HCT116 (cell line): ENCODE measurements around the gene ERI2. TPM values are rescaled to one million over a fixed set of nuclear protein-coding genes. Genes with fewer than 3 reads are reported as not detected.
A peak's percentile ranks its signal among the peaks of the same experiment; 100 is the strongest.

Experiments
- ATAC-seq: fragments of 200-7000 bp; cut with Tn5 transposase; 2 replicates; pipeline ENCODE4 v1.9.1; 2020; ENCODE audit warnings: mild to moderate bottlenecking, moderate library complexity
- BruUV-seq: library from RNA; stranded (reverse); fragments of 400-500 nt; replicated peaks from 2 replicates; lab custom pipeline; 2021; lab: Mats Ljungman, UMichigan
- CTCF ChIA-PET: fragments of 300-600 bp; sonication (Branson Sonifier 250); formaldehyde crosslinking; loops from one replicate; lab custom pipeline; 2021; ENCODE audit warnings: antibody characterized with exemption; lab: Charles Lee
- POLR2A ChIA-PET: fragments of 300-600, 350-600 bp; sonication (Branson Sonifier 250); formaldehyde crosslinking; loops from one replicate; lab custom pipeline; 2021; ENCODE audit warnings: antibody characterized with exemption; lab: Charles Lee
- RAD21 ChIA-PET, 2 experiments: fragments of 300-600 bp; sonication (Branson Sonifier 250); formaldehyde crosslinking; loops; one replicate each; lab custom pipeline; 2023; ENCODE audit warnings: low total read pairs in 2 of 2; ENCODE audit not compliant: uncharacterized antibody in 2 of 2, unreplicated experiment in 2 of 2, low non-redundant PET in 1 of 2; lab: Charles Lee
- DNase-seq: peaks from one replicate; pipeline ENCODE4 v3.0.0-alpha.2; 2010; ENCODE audit warnings: low read depth, low spot score
- H2AFZ ChIP-seq: fragments of 200-600 bp; shearing (Covaris generic), sonication (generic); 2 replicates; pipeline ENCODE4 v1.6.1; 2017; ENCODE audit warnings: low read depth, mixed run types, mixed read lengths, antibody characterized with exemption, low read length; ENCODE audit not compliant: poor library complexity, severe bottlenecking
- H3K27ac ChIP-seq: 2 replicates; pipeline ENCODE4 v1.5.1; 2012; ENCODE audit warnings: low read depth, low read length
- H3K27me3 ChIP-seq: fragments of 200-600 bp; sonication (generic); 2 replicates; pipeline ENCODE4 v1.6.1; 2016; ENCODE audit warnings: mixed run types, low read length, mixed read lengths; ENCODE audit not compliant: insufficient read depth
- H3K36me3 ChIP-seq, 2 experiments: fragments of 200-500 bp in 1 of 2; fragments of 200-600 bp in 1 of 2; sonication (Bioruptor generic) in 1 of 2; sonication (generic) in 1 of 2; 2 replicates each; pipeline versions ENCODE4 v1.5.1 to v1.6.1; 2014 to 2016; ENCODE audit warnings: low read length in 2 of 2, inconsistent platforms in 1 of 2, mixed read lengths in 1 of 2, mixed run types in 1 of 2; ENCODE audit not compliant: insufficient read depth in 2 of 2, control insufficient read depth in 1 of 2
- H3K4me1 ChIP-seq, 2 experiments: fragments of 200-600 bp in 1 of 2; sonication (generic) in 1 of 2; 2 replicates each; pipeline versions ENCODE4 v1.5.1 to v1.6.1; 2012 to 2017; ENCODE audit warnings: low read length in 2 of 2, inconsistent platforms in 1 of 2, mild to moderate bottlenecking in 1 of 2, mixed read lengths in 1 of 2, mixed run types in 1 of 2, moderate library complexity in 1 of 2; ENCODE audit not compliant: insufficient read depth in 2 of 2, control insufficient read depth in 1 of 2
- H3K4me2 ChIP-seq: fragments of 200-600 bp; sonication (generic); 2 replicates; pipeline ENCODE4 v1.6.1; 2017; ENCODE audit warnings: mixed run types, low read length, mixed read lengths
- H3K4me3 ChIP-seq, 2 experiments: fragments of 200-600 bp in 1 of 2; sonication (generic) in 1 of 2; replicated peaks in 1 of 2; 2 replicates each; pipeline ENCODE4 v1.5.1; 2011 to 2016; ENCODE audit warnings: low read length in 2 of 2, control low read depth in 1 of 2, low read depth in 1 of 2, mild to moderate bottlenecking in 1 of 2, mixed read lengths in 1 of 2, mixed run types in 1 of 2
- H3K79me2 ChIP-seq: fragments of 200-600 bp; sonication (generic); 2 replicates; pipeline ENCODE4 v1.6.1; 2017; ENCODE audit warnings: mild to moderate bottlenecking, mixed run types, low read length, moderate library complexity, mixed read lengths; ENCODE audit not compliant: insufficient read depth
- H3K9ac ChIP-seq: fragments of 200-600 bp; sonication (generic); 2 replicates; pipeline ENCODE4 v1.6.1; 2016; ENCODE audit warnings: low read length, mixed read lengths
- H3K9me2 ChIP-seq: fragments of 200-600 bp; sonication (generic), shearing (Covaris generic); 2 replicates; pipeline ENCODE4 v1.6.1; 2017; ENCODE audit warnings: mixed run types, mild to moderate bottlenecking, moderate library complexity; ENCODE audit not compliant: insufficient read depth
- H3K9me3 ChIP-seq, 2 experiments: fragments of 200-500 bp in 1 of 2; fragments of 200-600 bp in 1 of 2; sonication (Bioruptor generic) in 1 of 2; sonication (generic) in 1 of 2; 2 replicates each; pipeline ENCODE4 v1.6.1; 2014 to 2017; ENCODE audit warnings: low read length in 2 of 2, mixed read lengths in 2 of 2, inconsistent platforms in 1 of 2, low read depth in 1 of 2, mild to moderate bottlenecking in 1 of 2, mixed run types in 1 of 2, moderate library complexity in 1 of 2; ENCODE audit not compliant: control insufficient read depth in 1 of 2, insufficient read depth in 1 of 2
- H4K20me1 ChIP-seq: fragments of 200-600 bp; sonication (generic), shearing (Covaris generic); 2 replicates; pipeline ENCODE4 v1.6.1; 2017; ENCODE audit warnings: mixed run types, mild to moderate bottlenecking, moderate library complexity; ENCODE audit not compliant: insufficient read depth
- CBX3 ChIP-seq: IDR thresholded peaks from 2 replicates; pipeline ENCODE4 v1.6.1; 2012; ENCODE audit warnings: low read depth
- EZH2phosphoT487 ChIP-seq: fragments of 200-600 bp; IDR thresholded peaks from 2 replicates; pipeline ENCODE4 v1.6.1; 2018; ENCODE audit warnings: antibody characterized with exemption, borderline replicate concordance
- FOSL1 ChIP-seq: IDR thresholded peaks from 2 replicates; pipeline ENCODE4 v1.6.1; 2012; ENCODE audit warnings: low read depth
- POLR2A ChIP-seq: IDR thresholded peaks from 2 replicates; pipeline ENCODE4 v1.7.0; 2011; ENCODE audit warnings: borderline replicate concordance; ENCODE audit not compliant: insufficient read depth, insufficient read length; ENCODE audit errors: extremely low read depth
- RAD21 ChIP-seq: IDR thresholded peaks from 2 replicates; pipeline ENCODE4 v1.6.1; 2012; ENCODE audit warnings: low read depth, mild to moderate bottlenecking
- SIN3A ChIP-seq: IDR thresholded peaks from 2 replicates; pipeline ENCODE4 v1.6.1; 2012; ENCODE audit warnings: low read depth
- TCF7L2 ChIP-seq: IDR thresholded peaks from 2 replicates; pipeline ENCODE4 v1.7.0; 2011; ENCODE audit warnings: borderline replicate concordance, inconsistent platforms; ENCODE audit not compliant: insufficient read depth, insufficient read length; ENCODE audit errors: extremely low read depth
- YY1 ChIP-seq: IDR thresholded peaks from 2 replicates; pipeline ENCODE4 v1.6.1; 2011; ENCODE audit warnings: low read length, low read depth, moderate library complexity, mild to moderate bottlenecking; ENCODE audit not compliant: insufficient replicate concordance; ENCODE audit errors: extremely low read depth
- ZFX ChIP-seq: fragments of 450-650 bp; IDR thresholded peaks from 2 replicates; pipeline ENCODE4 v1.6.1; 2017
- intact Hi-C: fragments of 100-400 bp; cut with micrococcal nuclease; formaldehyde crosslinking; loops from 2 replicates; pipeline ENCODE4 v1.10.0; 2022
- total RNA-seq: library from RNA; stranded (reverse); gene quantifications from one replicate; pipeline ENCODE4 v1.2.1, GENCODE V29; 2021; ENCODE audit not compliant: unreplicated experiment
- TF ChIP-seq, protein P1 (sequence below): IDR thresholded peaks from 2 replicates; pipeline ENCODE4 v1.6.1; 2012
- TF ChIP-seq, protein P2 (sequence below), 3 experiments: fragments of 200-600 bp in 1 of 3; sonication (generic) in 1 of 3; IDR thresholded peaks in 2 of 3; conservative IDR thresholded peaks in 1 of 3; 2 replicates each; pipeline ENCODE4 v1.5.1; 2012 to 2017; ENCODE audit warnings: low read depth in 2 of 3, low read length in 2 of 3, antibody characterized with exemption in 1 of 3, borderline replicate concordance in 1 of 3, control low read depth in 1 of 3, mild to moderate bottlenecking in 1 of 3, mixed read lengths in 1 of 3, mixed run types in 1 of 3, moderate library complexity in 1 of 3; ENCODE audit not compliant: insufficient read depth in 1 of 3

ERI2 gene
- total RNA-seq, 1 experiment from 2014 or later: 42.1 TPM

DNA sequence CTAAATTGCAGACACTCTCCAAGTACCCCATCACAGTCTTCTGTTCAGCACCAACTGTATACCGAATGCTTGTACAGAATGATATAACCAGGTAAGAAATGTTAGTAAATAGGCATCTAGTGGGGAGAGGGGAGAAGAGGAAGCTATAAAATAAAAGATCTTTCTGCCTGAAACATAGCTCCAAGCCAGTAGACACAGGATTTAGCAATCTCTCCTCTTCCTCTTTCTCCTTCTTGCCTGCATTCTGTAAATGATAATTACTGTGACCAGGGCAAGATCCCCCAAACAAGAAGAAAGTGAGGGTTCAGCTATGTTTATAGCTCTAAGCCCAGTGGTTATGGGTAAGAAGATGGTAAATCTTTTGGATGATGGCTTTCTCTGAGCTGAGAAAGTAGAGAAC lies 24.6 kb downstream of the ERI2 start:
- Histone ChIP-seq H3K27me3 (no peaks in the 10 kb centered on the region), H3K9me2 (no peaks in the 10 kb centered on the region), H3K79me2 (no peaks in the 10 kb centered on the region), H3K4me3 (no peak overlapping the region), H4K20me1 (no peaks in the 10 kb centered on the region), H3K27ac (no peak overlapping the region), H2AFZ (no peak overlapping the region), H3K4me1 (no peaks in the 10 kb centered on the region), H3K9me3 (no peaks in the 10 kb centered on the region), H3K9ac (no peak overlapping the region), H3K4me2 (no peak overlapping the region), H3K36me3 (no peaks in the 10 kb centered on the region)
- TF ChIP-seq ZFX (no peak), YY1 (no peak), SIN3A (no peak), TCF7L2 (no peak), EZH2phosphoT487 (no peak), FOSL1 (no peak)
- TF ChIP-seq, protein P1, sequence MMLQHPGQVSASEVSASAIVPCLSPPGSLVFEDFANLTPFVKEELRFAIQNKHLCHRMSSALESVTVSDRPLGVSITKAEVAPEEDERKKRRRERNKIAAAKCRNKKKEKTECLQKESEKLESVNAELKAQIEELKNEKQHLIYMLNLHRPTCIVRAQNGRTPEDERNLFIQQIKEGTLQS: no peak
- no TSS peak for BruUV-seq
- intact Hi-C loops: no loop called here
- DNase-seq (no peak), ATAC-seq (no peak)
- ChIA-PET CTCF (no interaction called here), POLR2A (no interaction called here), RAD21 (no interaction called here)

DNA sequence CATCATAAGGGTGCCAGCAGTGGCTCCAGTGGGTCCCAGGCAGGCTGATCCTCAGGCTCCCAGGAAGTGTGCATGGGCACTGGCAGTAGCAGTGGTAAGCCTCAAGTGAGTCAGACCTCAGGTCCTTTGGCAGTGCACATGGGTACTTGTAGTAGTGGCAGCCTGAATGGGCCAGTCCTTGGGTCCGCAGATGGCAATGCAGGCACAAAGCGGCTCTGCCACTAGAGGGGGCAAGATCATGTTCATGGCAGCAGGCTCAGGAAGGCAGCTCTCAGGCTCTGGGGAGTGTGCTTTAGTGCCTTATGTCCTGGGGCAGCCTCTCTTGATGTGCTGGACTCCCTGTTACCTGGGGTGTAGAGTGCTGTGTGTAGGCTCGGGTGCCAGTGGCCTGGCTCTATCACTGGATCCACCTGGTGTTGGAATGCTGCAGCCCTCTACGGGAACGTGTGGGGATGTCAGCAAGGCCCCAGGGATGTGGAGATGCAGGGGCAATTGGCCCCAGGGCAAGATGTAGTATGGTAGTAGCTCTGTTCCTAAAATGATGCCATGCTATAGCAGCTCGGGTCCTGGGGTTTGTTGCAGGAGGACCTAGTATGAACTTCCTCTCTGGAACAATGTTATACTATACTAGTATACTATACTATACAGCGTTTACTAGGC lies 31.4 kb downstream of the ERI2 start:
- POLR2A ChIA-PET: no interaction called here
- no TSS peak for BruUV-seq
- intact Hi-C loops: no loop called here
- peaks cover 0 to 5% of the 10 kb centered on the region in 2 experiments; a peak in 1 of 4 replicates for H3K4me1 ChIP-seq
- H3K9me2 ChIP-seq: no peaks in the 10 kb centered on the region
- H3K36me3 ChIP-seq: no peaks in the 10 kb centered on the region
- H3K4me3 ChIP-seq: no peak overlapping the region
- CTCF ChIA-PET: interaction anchor here (0.6 to 3.0 kb wide), 4 partner anchors 8 to 16 kb away, joined by 3 to 14 read pairs (median 4); partner anchors contain the start of gene ACSM3
- no peak overlapping the region for H3K4me2 ChIP-seq
- H3K27ac ChIP-seq: no peak overlapping the region
- H3K79me2 ChIP-seq: no peaks in the 10 kb centered on the region
- peak; percentile 69; the same call in 1 of the 2 replicates for TF ChIP-seq CBX3
- peak; percentile 66 for TF ChIP-seq RAD21
- TF ChIP-seq, protein P2, sequence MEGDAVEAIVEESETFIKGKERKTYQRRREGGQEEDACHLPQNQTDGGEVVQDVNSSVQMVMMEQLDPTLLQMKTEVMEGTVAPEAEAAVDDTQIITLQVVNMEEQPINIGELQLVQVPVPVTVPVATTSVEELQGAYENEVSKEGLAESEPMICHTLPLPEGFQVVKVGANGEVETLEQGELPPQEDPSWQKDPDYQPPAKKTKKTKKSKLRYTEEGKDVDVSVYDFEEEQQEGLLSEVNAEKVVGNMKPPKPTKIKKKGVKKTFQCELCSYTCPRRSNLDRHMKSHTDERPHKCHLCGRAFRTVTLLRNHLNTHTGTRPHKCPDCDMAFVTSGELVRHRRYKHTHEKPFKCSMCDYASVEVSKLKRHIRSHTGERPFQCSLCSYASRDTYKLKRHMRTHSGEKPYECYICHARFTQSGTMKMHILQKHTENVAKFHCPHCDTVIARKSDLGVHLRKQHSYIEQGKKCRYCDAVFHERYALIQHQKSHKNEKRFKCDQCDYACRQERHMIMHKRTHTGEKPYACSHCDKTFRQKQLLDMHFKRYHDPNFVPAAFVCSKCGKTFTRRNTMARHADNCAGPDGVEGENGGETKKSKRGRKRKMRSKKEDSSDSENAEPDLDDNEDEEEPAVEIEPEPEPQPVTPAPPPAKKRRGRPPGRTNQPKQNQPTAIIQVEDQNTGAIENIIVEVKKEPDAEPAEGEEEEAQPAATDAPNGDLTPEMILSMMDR (IDR thresholded peaks at IDR 0.05 in 2 of 3, conservative IDR thresholded peaks at IDR 0.05 in 1 of 3; ENCODE audit: borderline replicate concordance in 1 of 3, insufficient read depth in 1 of 3, low read depth in 2 of 3, low read length in 2 of 3): peak; percentile 57 to 93 (median 89)
- no peak for TF ChIP-seq POLR2A
- TF ChIP-seq YY1: peak; percentile 26
- no peak for TF ChIP-seq FOSL1
- no peaks in the 10 kb centered on the region for H3K27me3 ChIP-seq
- DNase-seq: peak; percentile 68
- no peaks in the 10 kb centered on the region for H4K20me1 ChIP-seq
- RAD21 ChIA-PET: no interaction called here
- no peak overlapping the region for H2AFZ ChIP-seq
- H3K9me3 ChIP-seq: 0 out of 4 replicates have a peak, but pooled peaks cover 0 to 3% of the 10 kb centered on the region in 2 experiments
- ATAC-seq: peak; percentile 99
- H3K9ac ChIP-seq: no peak overlapping the region
